Measurements from ENCODE around the gene IMMP2L.

Gene IMMP2L

GRCh38 chr7:110842796-110843195 is 719.5 kb downstream of the IMMP2L start:
- DNase-seq (ENCODE audit: extremely low read depth, low read depth), result no peak
- no peak for TF ChIP-seq CTCF (IDR thresholded peaks at IDR 0.05; ENCODE audit: low read depth, low read length)

GRCh38 chr7:110841840-110842545 is 720.3 kb downstream of the IMMP2L start:
- peak; percentile 0 for DNase-seq (ENCODE audit: extremely low read depth, low read depth)
- no peak for TF ChIP-seq CTCF (IDR thresholded peaks at IDR 0.05; ENCODE audit: low read depth, low read length)

GRCh38 chr7:110839866-110840265 is 722.4 kb downstream of the IMMP2L start:
- peak; percentile 0 for DNase-seq (ENCODE audit: extremely low read depth, low read depth)
- TF ChIP-seq CTCF (IDR thresholded peaks at IDR 0.05; ENCODE audit: low read depth, low read length), result peak; percentile 4; the same call in 1 of the 2 replicates

- no peak for TF ChIP-seq CTCF (IDR thresholded peaks at IDR 0.05; ENCODE audit: low read depth, low read length)
- DNase-seq (ENCODE audit: extremely low read depth, low read depth), result no peak
These were observed 726.4 kb downstream of the IMMP2L start for GRCh38 chr7:110835849-110836248.

GRCh38 chr7:110835218-110835617 is 727.1 kb downstream of the IMMP2L start:
- no peak for DNase-seq (ENCODE audit: extremely low read depth, low read depth)
- TF ChIP-seq CTCF (IDR thresholded peaks at IDR 0.05; ENCODE audit: low read depth, low read length), result no peak

- no peak for DNase-seq (ENCODE audit: extremely low read depth, low read depth)
- TF ChIP-seq CTCF (IDR thresholded peaks at IDR 0.05; ENCODE audit: low read depth, low read length), result no peak
These were observed 730.9 kb downstream of the IMMP2L start for GRCh38 chr7:110831419-110831818.

- no peak for DNase-seq (ENCODE audit: extremely low read depth, low read depth)
- no peak for TF ChIP-seq CTCF (IDR thresholded peaks at IDR 0.05; ENCODE audit: low read depth, low read length)
These were observed 731.5 kb downstream of the IMMP2L start for GRCh38 chr7:110830778-110831177.
